Glutamatergic neuron (in vitro differentiated cells): ENCODE results near the gene NDUFB2. TPM values are rescaled to one million over a fixed set of nuclear protein-coding genes. Genes with fewer than 3 reads are reported as not detected.
"Not testable (repeated sequence)": the region's sequence is repeated elsewhere in the genome, so short reads cannot be mapped to it uniquely, and the experiment has no call there.

Source experiments
- DNase-seq: peaks from one replicate; pipeline ENCODE4 v3.0.0; 2022
- H3K27ac Mint-ChIP-seq: one replicate; pipeline ENCODE4 v1.8.0; 2020; ENCODE audit warnings: mild to moderate bottlenecking, mixed read lengths, inconsistent platforms; ENCODE audit not compliant: unreplicated experiment
- H3K27me3 Mint-ChIP-seq: one replicate; pipeline ENCODE4 v1.8.0; 2020; ENCODE audit warnings: mild to moderate bottlenecking, moderate library complexity, mixed read lengths, inconsistent platforms; ENCODE audit not compliant: unreplicated experiment
- H3K36me3 Mint-ChIP-seq: one replicate; pipeline ENCODE4 v1.8.0; 2020; ENCODE audit warnings: mild to moderate bottlenecking, mixed read lengths, inconsistent platforms; ENCODE audit not compliant: unreplicated experiment
- H3K4me1 Mint-ChIP-seq: one replicate; pipeline ENCODE4 v1.8.0; 2020; ENCODE audit warnings: mild to moderate bottlenecking, low read depth, mixed read lengths, inconsistent platforms; ENCODE audit not compliant: unreplicated experiment
- H3K4me3 Mint-ChIP-seq: one replicate; pipeline ENCODE4 v1.8.0; 2020; ENCODE audit warnings: mild to moderate bottlenecking, mixed read lengths, inconsistent platforms; ENCODE audit not compliant: unreplicated experiment
- H3K9me3 Mint-ChIP-seq: one replicate; pipeline ENCODE4 v1.8.0; 2020; ENCODE audit warnings: mild to moderate bottlenecking, moderate library complexity, mixed read lengths, inconsistent platforms; ENCODE audit not compliant: unreplicated experiment
- total RNA-seq: library from RNA; stranded (reverse); fragmentation: NEBNext Ultra II Directional; extraction: Animal tissue kit (Norgen Biotek cat#: 25700); gene quantifications from one replicate; pipeline ENCODE4 v1.2.1, GENCODE V29; 2021; ENCODE audit not compliant: unreplicated experiment
- TF ChIP-seq, protein P1 (sequence below): fragments of 200-600 bp; sonication (generic); IDR thresholded peaks from one replicate; pipeline ENCODE4 v1.5.0; 2021; ENCODE audit not compliant: partially characterized antibody, unreplicated experiment

NDUFB2 gene
- total RNA-seq, 1 donor from 2014 or later = 127 TPM

DNA sequence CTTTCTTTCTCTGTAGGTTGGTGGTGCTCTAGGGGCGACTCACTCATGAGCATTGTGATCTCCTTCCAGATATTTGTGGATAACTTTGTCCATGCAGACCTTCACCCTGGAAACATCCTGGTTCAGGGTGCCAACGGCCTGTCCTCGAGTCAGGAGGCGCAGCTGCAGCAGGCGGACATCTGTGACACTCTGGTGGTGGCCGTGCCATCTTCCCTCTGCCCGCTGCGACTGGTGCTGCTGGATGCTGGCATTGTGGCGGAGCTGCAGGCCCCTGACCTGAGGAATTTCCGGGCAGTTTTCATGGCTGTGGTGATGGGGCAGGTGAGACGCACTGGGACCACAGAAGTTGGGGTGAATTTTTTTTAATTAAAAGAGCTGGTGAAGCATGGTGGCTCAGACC is 9.6 kb upstream of the NDUFB2 start:
- H3K27ac Mint-ChIP-seq = no peak overlapping the region
- TF ChIP-seq, protein P1, sequence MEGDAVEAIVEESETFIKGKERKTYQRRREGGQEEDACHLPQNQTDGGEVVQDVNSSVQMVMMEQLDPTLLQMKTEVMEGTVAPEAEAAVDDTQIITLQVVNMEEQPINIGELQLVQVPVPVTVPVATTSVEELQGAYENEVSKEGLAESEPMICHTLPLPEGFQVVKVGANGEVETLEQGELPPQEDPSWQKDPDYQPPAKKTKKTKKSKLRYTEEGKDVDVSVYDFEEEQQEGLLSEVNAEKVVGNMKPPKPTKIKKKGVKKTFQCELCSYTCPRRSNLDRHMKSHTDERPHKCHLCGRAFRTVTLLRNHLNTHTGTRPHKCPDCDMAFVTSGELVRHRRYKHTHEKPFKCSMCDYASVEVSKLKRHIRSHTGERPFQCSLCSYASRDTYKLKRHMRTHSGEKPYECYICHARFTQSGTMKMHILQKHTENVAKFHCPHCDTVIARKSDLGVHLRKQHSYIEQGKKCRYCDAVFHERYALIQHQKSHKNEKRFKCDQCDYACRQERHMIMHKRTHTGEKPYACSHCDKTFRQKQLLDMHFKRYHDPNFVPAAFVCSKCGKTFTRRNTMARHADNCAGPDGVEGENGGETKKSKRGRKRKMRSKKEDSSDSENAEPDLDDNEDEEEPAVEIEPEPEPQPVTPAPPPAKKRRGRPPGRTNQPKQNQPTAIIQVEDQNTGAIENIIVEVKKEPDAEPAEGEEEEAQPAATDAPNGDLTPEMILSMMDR = no peak
- H3K27me3 Mint-ChIP-seq = no peaks in the 10 kb centered on the region
- H3K4me3 Mint-ChIP-seq = no peak overlapping the region
- H3K4me1 Mint-ChIP-seq = peaks cover under 1% of the 10 kb centered on the region
- DNase-seq = no peak
- H3K36me3 Mint-ChIP-seq = no peaks in the 10 kb centered on the region
- no peaks in the 10 kb centered on the region for H3K9me3 Mint-ChIP-seq

DNA sequence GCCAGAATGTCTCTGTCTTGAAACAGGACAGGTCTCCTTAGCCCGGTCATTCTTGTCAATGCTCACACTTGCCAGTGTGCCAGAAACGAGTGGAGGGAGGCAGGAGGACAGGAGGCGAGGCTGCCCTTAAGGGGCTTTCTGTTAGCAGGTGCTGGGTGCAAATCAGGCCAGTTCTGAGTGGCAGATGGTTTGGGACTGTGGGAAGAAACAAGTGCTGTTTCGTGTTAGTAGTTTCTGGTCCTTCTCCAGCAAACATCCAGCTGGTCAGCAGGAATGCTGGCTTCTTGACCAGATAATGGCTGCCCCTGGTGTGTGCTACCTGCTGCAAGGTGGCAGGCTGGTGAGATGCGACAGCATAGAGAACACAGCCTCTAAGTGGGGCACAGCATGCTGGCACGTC is 8.2 kb upstream of the NDUFB2 start:
- no peaks in the 10 kb centered on the region for H3K27me3 Mint-ChIP-seq
- TF ChIP-seq, protein P1 = no peak
- no peak for DNase-seq
- no peak overlapping the region for H3K4me3 Mint-ChIP-seq
- H3K36me3 Mint-ChIP-seq = no peaks in the 10 kb centered on the region
- H3K9me3 Mint-ChIP-seq = no peaks in the 10 kb centered on the region
- H3K27ac Mint-ChIP-seq = no peak overlapping the region
- H3K4me1 Mint-ChIP-seq = peaks cover 2% of the 10 kb centered on the region

- Mint-ChIP-seq H3K4me3 (no peak overlapping the region), H3K9me3 (no peaks in the 10 kb centered on the region), H3K4me1 (peaks cover 2% of the 10 kb centered on the region), H3K27ac (no peak overlapping the region), H3K36me3 (no peaks in the 10 kb centered on the region), H3K27me3 (peaks cover 2% of the 10 kb centered on the region)
- no peak for DNase-seq
- TF ChIP-seq, protein P1 = no peak
Observed at GRCh38 chr7:140689199-140690152, 7.0 kb upstream of the NDUFB2 start.

DNA sequence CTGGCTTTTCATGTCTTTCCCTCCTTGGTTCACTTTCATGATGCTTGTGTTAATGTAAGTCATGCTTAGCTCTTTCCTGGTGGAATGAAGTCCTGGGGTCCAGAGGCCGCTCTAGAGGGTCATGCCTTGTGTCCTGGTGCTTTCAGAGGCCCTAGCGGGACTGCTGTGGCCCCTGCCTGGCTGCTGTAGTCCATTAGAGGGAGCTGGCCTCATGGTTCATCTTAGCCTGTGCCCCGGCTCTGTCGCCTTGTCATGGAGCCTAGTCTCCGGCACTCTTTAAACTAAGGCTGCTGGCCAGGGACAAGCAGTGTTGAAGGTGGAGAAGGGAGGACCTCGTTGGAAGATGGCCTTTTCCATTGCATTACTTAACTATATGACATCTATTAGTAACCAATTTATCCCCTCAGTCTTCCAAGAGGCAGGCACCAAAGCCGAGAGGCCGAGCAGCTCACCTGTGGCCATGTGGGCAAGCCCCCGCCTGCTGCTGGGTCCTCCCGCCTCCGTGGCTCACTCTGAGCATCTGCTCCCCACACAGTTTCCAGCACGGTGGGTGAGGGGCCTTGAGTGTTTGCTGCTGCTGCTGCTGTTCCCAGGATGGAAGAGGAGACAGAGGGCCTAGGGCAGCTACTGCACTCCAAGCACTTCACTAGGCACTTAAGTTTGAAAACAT is 5.0 kb upstream of the NDUFB2 start:
- peaks cover 9% of the 10 kb centered on the region for H3K27me3 Mint-ChIP-seq
- no peak for DNase-seq
- peaks cover 9% of the 10 kb centered on the region for H3K4me1 Mint-ChIP-seq
- no peak overlapping the region for H3K27ac Mint-ChIP-seq
- no peaks in the 10 kb centered on the region for H3K36me3 Mint-ChIP-seq
- no peak overlapping the region for H3K4me3 Mint-ChIP-seq
- H3K9me3 Mint-ChIP-seq = peaks cover 6% of the 10 kb centered on the region
- TF ChIP-seq, protein P1 = no peak

- H3K4me3 Mint-ChIP-seq, DNase-seq, H3K36me3 Mint-ChIP-seq, H3K27ac Mint-ChIP-seq: not testable (repeated sequence)
- Mint-ChIP-seq H3K27me3 (peaks cover 14% of the 10 kb centered on the region), H3K4me1 (peaks cover 16% of the 10 kb centered on the region), H3K9me3 (peaks cover 15% of the 10 kb centered on the region)
Observed at GRCh38 chr7:140693849-140694248, 2.7 kb upstream of the NDUFB2 start.
